Measurements from ENCODE around the gene TBPL1. TPM values are rescaled to one million over a fixed set of nuclear protein-coding genes. Genes with fewer than 3 reads are reported as not detected.

TBPL1 gene
- total RNA-seq, 1 donor from 2014 or later: 50.2 TPM

- Mint-ChIP-seq H3K27me3 (ENCODE audit: low read depth) (no peaks in the 10 kb centered on the region), H3K4me1 (no peaks in the 10 kb centered on the region), H3K27ac (ENCODE audit: unreplicated experiment) (no peak overlapping the region), H3K9me3 (no peaks in the 10 kb centered on the region), H3K4me3 (no peak overlapping the region), H3K36me3 (ENCODE audit: low read depth) (no peaks in the 10 kb centered on the region)
- DNase-seq (ENCODE audit: low read depth, low spot score): no peak
- no peak for TF ChIP-seq CTCF (conservative IDR thresholded peaks at IDR 0.05)
These were observed 76.8 kb downstream of the TBPL1 start for GRCh38 chr6:134029495-134030455.

- Mint-ChIP-seq H3K4me1 (peaks cover 4% of the 10 kb centered on the region), H3K27me3 (ENCODE audit: low read depth) (no peaks in the 10 kb centered on the region), H3K27ac (ENCODE audit: unreplicated experiment) (no peak overlapping the region), H3K36me3 (ENCODE audit: low read depth) (no peaks in the 10 kb centered on the region), H3K4me3 (no peak overlapping the region), H3K9me3 (peaks cover 4% of the 10 kb centered on the region)
- no peak for DNase-seq (ENCODE audit: low read depth, low spot score)
- TF ChIP-seq CTCF (conservative IDR thresholded peaks at IDR 0.05): no peak
These were observed 78.8 kb downstream of the TBPL1 start for GRCh38 chr6:134031696-134032255.

- no peak overlapping the region for H3K4me3 Mint-ChIP-seq
- H3K9me3 Mint-ChIP-seq: peaks cover 4% of the 10 kb centered on the region
- DNase-seq (ENCODE audit: low read depth, low spot score): no peak
- H3K4me1 Mint-ChIP-seq: peaks cover 4% of the 10 kb centered on the region
- H3K27me3 Mint-ChIP-seq (ENCODE audit: low read depth): no peaks in the 10 kb centered on the region
- no peak for TF ChIP-seq CTCF (conservative IDR thresholded peaks at IDR 0.05)
- no peak overlapping the region for H3K27ac Mint-ChIP-seq (ENCODE audit: unreplicated experiment)
- H3K36me3 Mint-ChIP-seq (ENCODE audit: low read depth): no peaks in the 10 kb centered on the region
These were observed 81.5 kb downstream of the TBPL1 start for GRCh38 chr6:134034478-134034877.

GRCh38 chr6:134034961-134035822 lies 82.2 kb downstream of the TBPL1 start:
- DNase-seq (ENCODE audit: low read depth, low spot score): no peak
- Mint-ChIP-seq H3K4me3 (no peak overlapping the region), H3K27ac (ENCODE audit: unreplicated experiment) (peak overlapping the region; percentile 44), H3K4me1 (peaks cover 4% of the 10 kb centered on the region), H3K36me3 (ENCODE audit: low read depth) (no peaks in the 10 kb centered on the region), H3K9me3 (peaks cover 4% of the 10 kb centered on the region), H3K27me3 (ENCODE audit: low read depth) (no peaks in the 10 kb centered on the region)
- no peak for TF ChIP-seq CTCF (conservative IDR thresholded peaks at IDR 0.05)

GRCh38 chr6:134035823-134036296 lies 82.8 kb downstream of the TBPL1 start:
- Mint-ChIP-seq H3K9me3 (peaks cover 4% of the 10 kb centered on the region), H3K4me3 (no peak overlapping the region), H3K36me3 (ENCODE audit: low read depth) (no peaks in the 10 kb centered on the region), H3K27ac (ENCODE audit: unreplicated experiment) (no peak overlapping the region), H3K4me1 (peaks cover 4% of the 10 kb centered on the region), H3K27me3 (ENCODE audit: low read depth) (no peaks in the 10 kb centered on the region)
- TF ChIP-seq CTCF (conservative IDR thresholded peaks at IDR 0.05): no peak
- DNase-seq (ENCODE audit: low read depth, low spot score): no peak

Measured in neural crest cell (in vitro differentiated cells).